GM13976 (cell line): ENCODE results near the gene NF2.
A peak's percentile ranks its signal among the peaks of the same experiment; 100 is the strongest.

Source experiments
- DNase-seq: peaks from one replicate; pipeline ENCODE4 v3.0.0; 2012; ENCODE audit warnings: low spot score
- CTCF ChIP-seq: IDR thresholded peaks from 2 replicates; pipeline ENCODE4 v1.5.1; 2012; ENCODE audit warnings: borderline replicate concordance, mild to moderate bottlenecking; ENCODE audit not compliant: insufficient read depth; ENCODE audit errors: extremely low read depth, missing control alignments, control extremely low read depth
- in situ Hi-C: fragments of 300-500 bp; cut with MboI; formaldehyde crosslinking; loops from one replicate; pipeline ENCODE4 v1.12.0; 2022; ENCODE audit warnings: low sequenced_read_pairs, mixed read lengths, inconsistent platforms; ENCODE audit not compliant: unreplicated experiment

Gene NF2

GRCh38 chr22:29635734-29636357 is 32.4 kb downstream of the NF2 start:
- in situ Hi-C loops = loop anchor here (25.0 kb wide), 1 partner anchor 376 kb away; no protein-coding TSS in a partner anchor
- peak; percentile 60 for TF ChIP-seq CTCF
- DNase-seq = peak; percentile 41

GRCh38 chr22:29636751-29637150 is 33.3 kb downstream of the NF2 start:
- in situ Hi-C loops = loop anchor here (25.0 kb wide), 1 partner anchor 376 kb away; no protein-coding TSS in a partner anchor
- DNase-seq = no peak
- TF ChIP-seq CTCF = no peak

GRCh38 chr22:29637181-29637580 is 33.7 kb downstream of the NF2 start:
- in situ Hi-C loops = loop anchor here (25.0 kb wide), 1 partner anchor 375 kb away; no protein-coding TSS in a partner anchor
- TF ChIP-seq CTCF = no peak

DNA sequence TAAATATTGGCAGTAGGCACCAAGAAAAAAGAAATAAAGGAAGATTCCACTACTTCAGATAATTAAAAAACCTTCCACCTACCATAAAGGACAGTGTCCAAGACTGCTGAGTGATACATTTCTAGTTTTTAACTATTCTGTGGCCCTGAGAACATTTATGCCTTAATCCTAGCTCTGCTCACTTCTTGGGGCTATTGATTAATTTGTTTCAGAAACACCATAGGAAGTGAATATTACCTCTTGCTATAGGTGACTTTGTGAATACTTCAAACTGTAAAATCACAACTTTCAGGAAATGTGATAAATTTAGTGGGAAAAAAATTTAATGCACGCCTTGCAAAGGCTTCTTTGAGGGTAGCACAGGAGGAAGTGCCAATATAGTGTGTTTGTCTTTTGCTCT is 35.2 kb downstream of the NF2 start:
- in situ Hi-C loops = loop anchor here (25.0 kb wide), 1 partner anchor 374 kb away; no protein-coding TSS in a partner anchor
- no peak for DNase-seq
- no peak for TF ChIP-seq CTCF

More at GRCh38 chr22:29637181-29637580, 33.7 kb downstream of the NF2 start:
- DNase-seq = no peak

DNA sequence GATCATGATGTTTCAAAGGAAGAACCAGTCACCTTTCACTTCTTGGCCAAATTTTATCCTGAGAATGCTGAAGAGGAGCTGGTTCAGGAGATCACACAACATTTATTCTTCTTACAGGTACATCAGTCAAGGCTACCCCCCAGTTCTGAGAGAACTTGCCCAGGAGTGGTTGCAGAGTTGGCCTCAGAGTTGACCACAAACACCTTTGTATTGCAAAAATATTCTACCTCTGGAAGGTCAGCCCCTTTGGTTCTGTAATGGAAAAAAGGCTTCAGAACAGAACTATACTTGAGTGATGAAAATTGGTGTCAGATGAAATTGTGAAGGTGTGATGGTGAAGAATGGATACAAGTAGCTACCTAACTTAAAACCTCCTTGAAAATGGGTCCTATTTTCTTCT is 35.7 kb downstream of the NF2 start:
- DNase-seq = no peak
- in situ Hi-C loops = loop anchor here (25.0 kb wide), 1 partner anchor 373 kb away; no protein-coding TSS in a partner anchor
- TF ChIP-seq CTCF = no peak

DNA sequence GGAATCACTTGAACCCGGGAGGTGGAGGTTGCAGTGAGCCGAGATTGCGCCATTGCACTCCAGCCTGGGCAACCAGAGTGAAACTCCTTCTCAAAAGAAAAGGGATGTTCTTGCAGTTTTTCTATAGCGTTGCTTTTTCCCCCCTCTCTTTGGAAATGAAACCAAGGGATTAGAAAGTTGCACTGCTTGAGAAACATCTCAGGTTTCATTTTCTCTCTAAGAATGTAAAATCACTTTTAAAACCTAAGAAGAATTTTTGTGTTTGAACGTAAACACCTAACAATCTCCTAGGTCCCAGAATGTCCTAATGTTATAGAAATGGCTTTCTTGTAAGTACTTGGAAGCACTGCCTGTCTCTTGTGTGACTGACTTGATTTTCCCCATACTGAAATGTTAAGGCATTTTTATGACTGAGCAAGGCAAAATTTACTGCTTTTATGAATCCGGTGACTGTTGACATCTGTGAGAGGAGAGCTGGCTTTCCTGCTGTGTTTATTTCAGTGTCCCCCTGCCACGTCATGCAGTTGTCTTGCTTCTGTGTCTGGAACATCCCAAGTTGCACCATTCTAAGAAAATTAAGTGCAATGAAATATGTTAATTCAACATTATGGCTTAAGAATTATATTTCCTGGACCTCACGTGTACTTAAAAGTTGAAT is 37.7 kb downstream of the NF2 start:
- in situ Hi-C loops = loop anchor here (25.0 kb wide), 1 partner anchor 371 kb away; no protein-coding TSS in a partner anchor
- no peak for TF ChIP-seq CTCF
- no peak for DNase-seq
